B cell (primary cell): ENCODE results near the gene MTFR2.

ENCODE experiments used
- EZH2 ChIP-seq: IDR thresholded peaks from 2 replicates; pipeline ENCODE4 v1.6.1; 2012; ENCODE audit warnings: borderline replicate concordance, low read depth, mild to moderate bottlenecking, moderate library complexity, low read length; ENCODE audit not compliant: insufficient read depth, poor library complexity, severe bottlenecking
- TF ChIP-seq, protein P1 (sequence below): fragments of 200-600 bp; IDR thresholded peaks from one replicate; pipeline ENCODE4 v1.8.0; 2022; ENCODE audit warnings: antibody characterized with exemption, mild to moderate bottlenecking

DNA sequence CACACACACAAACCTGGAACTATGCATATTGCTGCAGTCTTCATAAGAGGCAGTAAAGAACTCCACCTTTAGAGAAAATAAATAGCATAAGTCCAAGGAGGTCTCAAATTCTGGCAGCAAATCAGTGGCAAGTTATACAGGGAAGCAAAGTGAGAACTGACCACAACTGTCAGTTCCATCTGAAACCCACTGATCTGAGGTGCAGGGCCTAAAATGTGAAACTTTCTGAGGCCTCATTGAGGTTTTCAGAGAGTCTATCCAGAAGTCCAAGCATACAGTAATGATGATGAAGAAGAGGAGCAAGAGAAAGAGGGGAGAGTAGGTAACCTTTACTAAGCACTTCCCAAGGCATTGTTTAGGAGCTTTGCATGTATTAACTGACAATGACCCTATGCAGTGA, 36.3 kb downstream of the MTFR2 start:
- TF ChIP-seq, protein P1, sequence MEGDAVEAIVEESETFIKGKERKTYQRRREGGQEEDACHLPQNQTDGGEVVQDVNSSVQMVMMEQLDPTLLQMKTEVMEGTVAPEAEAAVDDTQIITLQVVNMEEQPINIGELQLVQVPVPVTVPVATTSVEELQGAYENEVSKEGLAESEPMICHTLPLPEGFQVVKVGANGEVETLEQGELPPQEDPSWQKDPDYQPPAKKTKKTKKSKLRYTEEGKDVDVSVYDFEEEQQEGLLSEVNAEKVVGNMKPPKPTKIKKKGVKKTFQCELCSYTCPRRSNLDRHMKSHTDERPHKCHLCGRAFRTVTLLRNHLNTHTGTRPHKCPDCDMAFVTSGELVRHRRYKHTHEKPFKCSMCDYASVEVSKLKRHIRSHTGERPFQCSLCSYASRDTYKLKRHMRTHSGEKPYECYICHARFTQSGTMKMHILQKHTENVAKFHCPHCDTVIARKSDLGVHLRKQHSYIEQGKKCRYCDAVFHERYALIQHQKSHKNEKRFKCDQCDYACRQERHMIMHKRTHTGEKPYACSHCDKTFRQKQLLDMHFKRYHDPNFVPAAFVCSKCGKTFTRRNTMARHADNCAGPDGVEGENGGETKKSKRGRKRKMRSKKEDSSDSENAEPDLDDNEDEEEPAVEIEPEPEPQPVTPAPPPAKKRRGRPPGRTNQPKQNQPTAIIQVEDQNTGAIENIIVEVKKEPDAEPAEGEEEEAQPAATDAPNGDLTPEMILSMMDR, result no peak
- no peak for TF ChIP-seq EZH2
